HG03457 (cell line): ENCODE measurements around the gene LYRM7.
"Not testable (repeated sequence)": the region's sequence is repeated elsewhere in the genome, so short reads cannot be mapped to it uniquely, and the experiment has no call there.

Source experiments
- ATAC-seq: cut with Tn5 transposase; IDR thresholded peaks from one replicate; pipeline ENCODE4 v1.9.1; 2021; ENCODE audit warnings: moderate number of reproducible peaks; ENCODE audit not compliant: unreplicated experiment

Gene LYRM7

GRCh38 chr5:131171276-131171810 lies 599 bp downstream of the LYRM7 start:
- ATAC-seq: no peak

GRCh38 chr5:131180407-131180806 lies 9.7 kb downstream of the LYRM7 start:
- no peak for ATAC-seq

GRCh38 chr5:131182839-131183238 lies 12.1 kb downstream of the LYRM7 start:
- no peak for ATAC-seq

DNA sequence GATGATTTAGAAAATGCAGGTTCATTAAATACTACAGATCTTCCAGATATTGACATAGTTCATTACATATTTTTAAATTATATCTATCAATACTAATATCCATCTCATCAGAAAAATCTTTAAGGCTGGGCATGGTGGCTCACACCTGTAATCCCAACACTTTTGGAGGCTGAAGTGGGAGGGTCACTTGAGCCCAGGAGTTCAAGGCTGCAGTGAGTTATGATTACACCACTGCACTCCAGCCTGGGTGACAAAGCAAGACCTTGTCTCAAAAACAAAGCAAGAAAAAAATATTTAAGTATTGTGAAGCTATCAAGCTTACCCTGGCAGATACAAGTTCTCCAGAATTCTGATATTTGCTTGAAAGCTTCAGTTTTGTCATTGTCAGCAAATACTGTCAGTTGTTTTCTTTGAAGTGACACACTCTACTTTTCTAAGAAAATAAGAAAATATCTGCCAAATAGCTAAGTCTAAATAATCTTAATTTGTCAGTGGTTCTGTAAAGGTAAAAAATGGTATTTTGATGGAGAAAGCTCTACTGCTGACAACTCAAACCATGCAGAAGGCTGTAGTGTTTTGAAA lies 14.9 kb downstream of the LYRM7 start:
- ATAC-seq: no peak

- no peak for ATAC-seq
Observed at GRCh38 chr5:131186561-131187256, 16.0 kb downstream of the LYRM7 start.

- ATAC-seq: no peak
Observed at GRCh38 chr5:131193106-131193505, 22.4 kb downstream of the LYRM7 start.

DNA sequence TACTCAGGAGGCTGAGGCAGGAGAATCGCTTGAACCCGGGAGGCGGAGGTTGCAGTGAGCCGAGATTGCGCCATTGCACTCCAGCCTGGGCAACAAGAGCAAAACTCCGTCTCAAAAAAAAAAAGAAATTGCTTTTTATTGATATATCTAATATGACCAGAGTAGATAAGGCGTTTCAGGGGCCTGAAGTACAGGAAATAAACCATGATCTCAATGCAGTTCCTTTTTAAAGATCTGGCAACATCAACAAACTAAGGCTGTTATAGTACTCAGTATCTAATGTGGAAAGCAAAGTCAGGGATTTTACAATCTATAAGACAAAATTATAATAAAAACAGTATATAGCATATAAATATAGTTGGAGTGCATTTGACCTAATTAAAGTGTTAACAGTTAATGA lies 23.2 kb downstream of the LYRM7 start:
- not testable (repeated sequence) for ATAC-seq

DNA sequence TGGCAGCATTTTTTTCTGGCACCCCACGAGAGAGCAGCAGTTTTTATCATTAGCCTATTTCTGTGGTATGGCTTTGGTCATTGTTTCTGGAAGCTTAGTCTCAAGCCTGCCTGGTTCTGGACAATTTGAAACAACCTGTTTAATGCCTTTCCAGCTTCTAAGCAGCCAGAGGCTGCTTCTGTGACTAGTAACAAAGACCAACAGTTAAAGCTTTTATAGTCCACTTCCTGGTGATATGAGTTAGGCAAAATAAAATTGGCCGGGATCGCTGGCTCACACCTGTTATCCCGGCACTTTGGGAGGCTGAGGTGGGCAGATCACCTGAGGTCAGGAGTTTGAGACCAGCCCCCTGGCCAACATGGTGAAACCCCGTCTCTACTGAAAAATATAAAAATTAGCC lies 24.0 kb downstream of the LYRM7 start:
- no peak for ATAC-seq

- no peak for ATAC-seq
Observed at GRCh38 chr5:131195696-131196095, 25.0 kb downstream of the LYRM7 start.

DNA sequence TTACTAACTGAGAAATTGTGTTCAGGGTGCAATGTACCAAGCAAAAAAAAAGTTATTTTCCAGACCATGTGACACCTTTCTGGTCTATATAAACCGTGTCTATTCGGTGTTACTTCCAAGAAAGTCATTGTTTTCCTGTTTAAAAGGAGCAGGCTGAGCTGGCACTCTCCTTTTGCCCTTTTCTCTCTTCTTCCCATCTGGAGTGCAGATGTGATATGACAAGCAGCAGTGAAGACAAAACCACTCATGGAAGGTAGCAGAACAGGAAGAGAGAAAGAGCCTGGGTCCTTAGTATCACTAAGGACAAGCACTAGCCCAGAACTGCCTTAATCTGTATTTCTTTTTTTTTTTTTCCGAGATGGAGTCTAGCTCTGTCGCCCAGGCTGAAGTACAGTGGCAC lies 25.6 kb downstream of the LYRM7 start:
- no peak for ATAC-seq

DNA sequence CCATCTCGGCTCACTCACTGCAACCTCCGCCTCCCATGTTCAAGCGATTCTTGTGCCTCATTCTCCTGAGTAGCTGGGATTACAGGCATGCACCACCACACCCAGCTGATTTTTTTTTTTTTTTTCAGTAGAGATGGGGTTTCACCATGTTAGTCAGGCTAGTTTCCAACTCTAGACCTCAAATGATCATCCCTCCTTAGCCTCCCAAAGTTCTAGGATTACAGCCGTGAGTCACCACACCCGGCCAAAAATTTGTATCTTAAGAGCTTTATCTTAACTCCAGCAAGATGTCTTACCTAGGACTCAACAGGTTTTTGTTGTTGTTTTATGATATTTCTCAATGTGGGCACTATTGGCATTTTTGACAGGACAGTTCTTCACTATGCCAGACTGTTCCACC lies 27.9 kb downstream of the LYRM7 start:
- no peak for ATAC-seq

DNA sequence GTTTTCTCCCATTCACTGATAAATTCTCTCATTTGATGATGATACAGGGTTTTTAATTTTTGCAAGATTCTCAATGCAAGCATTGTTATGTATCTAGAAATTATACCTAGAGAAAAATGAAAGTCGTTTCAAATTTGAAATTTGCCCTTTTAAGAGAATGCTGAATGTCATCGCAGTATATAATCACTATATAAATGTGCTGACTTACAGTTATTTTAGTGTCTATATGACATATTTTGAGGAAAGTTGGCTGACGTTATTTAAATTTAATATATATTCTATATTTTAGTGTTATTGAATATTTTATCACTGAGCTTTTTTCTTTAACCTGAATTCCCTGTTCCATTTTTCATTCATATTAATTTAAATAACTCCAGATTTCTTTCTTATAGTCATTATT lies 29.8 kb downstream of the LYRM7 start:
- no peak for ATAC-seq

- no peak for ATAC-seq
Observed at GRCh38 chr5:131204964-131205363, 34.2 kb downstream of the LYRM7 start.

DNA sequence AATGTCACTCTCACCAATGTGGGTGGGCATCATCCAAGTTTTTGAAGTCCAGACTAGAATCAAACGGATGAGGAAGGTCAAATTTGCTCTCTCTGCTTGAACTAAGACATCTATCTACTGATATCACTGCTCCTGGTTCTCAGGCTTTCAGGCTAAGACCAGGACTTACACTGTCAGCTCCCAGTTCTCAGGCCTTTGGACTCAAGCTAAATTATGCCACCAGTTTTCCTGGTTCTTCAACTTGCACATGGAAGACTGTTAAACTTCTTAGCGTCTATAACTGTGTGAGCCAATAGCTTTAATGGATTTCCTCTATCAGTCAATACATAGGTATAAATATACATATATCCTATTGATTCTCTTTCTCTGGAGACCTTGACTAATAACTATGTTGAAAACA lies 35.3 kb downstream of the LYRM7 start:
- ATAC-seq: no peak

- ATAC-seq: no peak
Observed at GRCh38 chr5:131206772-131207171, 36.0 kb downstream of the LYRM7 start.

DNA sequence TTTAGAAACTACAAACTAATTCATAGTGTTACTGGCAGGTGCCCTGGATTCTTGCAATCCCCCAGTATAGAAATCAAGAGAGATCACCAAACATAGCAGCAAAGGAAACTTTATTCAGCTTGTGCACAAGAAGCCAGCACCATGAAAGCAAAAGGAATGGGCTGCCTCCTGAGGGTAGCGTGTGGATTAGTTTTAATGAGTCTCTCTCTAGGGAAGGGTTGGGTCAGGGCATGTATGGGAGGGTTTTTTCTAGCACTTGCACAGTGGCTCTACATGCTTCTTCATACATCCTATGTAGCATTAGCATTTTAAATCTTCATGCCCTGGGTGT lies 38.4 kb downstream of the LYRM7 start:
- ATAC-seq: no peak

DNA sequence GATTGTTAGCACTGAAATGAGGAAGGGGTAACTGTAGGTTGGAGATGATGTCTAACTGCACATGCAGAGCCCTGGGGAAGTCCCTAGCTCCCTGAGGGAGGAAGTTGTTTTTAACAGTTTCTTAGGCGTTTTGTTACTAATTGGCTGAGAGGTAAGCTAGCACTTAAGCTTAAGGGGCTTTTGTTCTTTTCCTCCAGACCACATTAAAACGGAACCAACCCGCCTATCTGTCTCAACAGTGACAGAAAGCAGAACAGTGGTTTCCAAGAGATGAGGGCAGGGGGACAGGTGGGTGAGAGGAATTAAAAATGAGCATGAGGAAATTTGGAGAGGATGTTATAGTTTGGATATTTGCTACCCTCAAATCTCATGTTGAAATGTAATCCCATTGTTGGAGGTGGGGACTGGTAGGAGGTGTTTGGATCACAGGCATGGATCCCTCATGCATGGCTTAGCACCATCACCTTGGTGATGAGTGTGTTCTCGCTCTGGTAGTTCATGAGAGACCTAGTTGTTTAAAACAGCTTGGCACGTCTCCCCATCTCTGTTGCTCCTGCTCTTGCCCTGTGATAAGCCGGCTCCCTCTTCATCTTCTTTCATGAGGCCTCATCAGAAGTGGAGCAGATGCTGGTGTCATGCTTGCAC lies 38.9 kb downstream of the LYRM7 start:
- ATAC-seq: peak; percentile 85

- ATAC-seq: peak; percentile 2
Observed at GRCh38 chr5:131210151-131210510, 39.4 kb downstream of the LYRM7 start.

- ATAC-seq: no peak
Observed at GRCh38 chr5:131211669-131212068, 40.9 kb downstream of the LYRM7 start.

- ATAC-seq: peak; percentile 49
Observed at GRCh38 chr5:131212471-131213021, 41.8 kb downstream of the LYRM7 start.

GRCh38 chr5:131214609-131215227 lies 44.0 kb downstream of the LYRM7 start:
- ATAC-seq: no peak

GRCh38 chr5:131217791-131218190 lies 47.0 kb downstream of the LYRM7 start:
- no peak for ATAC-seq
